ENCODE data around the gene ATP6V0C. TPM values are rescaled to one million over a fixed set of nuclear protein-coding genes. Genes with fewer than 3 reads are reported as not detected.
"Not testable (repeated sequence)": the region's sequence is repeated elsewhere in the genome, so short reads cannot be mapped to it uniquely, and the experiment has no call there.

Gene ATP6V0C
- total RNA-seq, 1 experiment from 2014 or later: 67.4 TPM

GRCh38 chr16:2541409-2541808 lies 27.7 kb downstream of the ATP6V0C start:
- H3K9ac ChIP-seq (ENCODE audit: low read length); H3K27ac ChIP-seq (ENCODE audit: low read length); H3K4me1 ChIP-seq (ENCODE audit: insufficient read depth, low read length); CTCF ChIA-PET; intact Hi-C loops (cut with micrococcal nuclease); H3K27me3 ChIP-seq (ENCODE audit: low read length); H2AFZ ChIP-seq (ENCODE audit: low read length); H4K20me1 ChIP-seq (ENCODE audit: low read length); POLR2A ChIA-PET (ENCODE audit: unreplicated experiment); DNase-seq; H3K36me3 ChIP-seq (ENCODE audit: low read depth, low read length); H3K9me2 ChIP-seq (replicated peaks; ENCODE audit: low read length); H3K9me3 ChIP-seq (ENCODE audit: low read length); H3K4me3 ChIP-seq (ENCODE audit: low read length); BruUV-seq (replicated peaks); H3F3A ChIP-seq (ENCODE audit: low read length, unreplicated experiment); H3K4me2 ChIP-seq (ENCODE audit: low read length); ATAC-seq: not testable (repeated sequence)
- H3K79me2 ChIP-seq (ENCODE audit: low read length): peaks cover 57% of the 10 kb centered on the region

- H2AFZ ChIP-seq (ENCODE audit: low read length); H3K9ac ChIP-seq (ENCODE audit: low read length); ATAC-seq; H3K27me3 ChIP-seq (ENCODE audit: low read length); H3K36me3 ChIP-seq (ENCODE audit: low read depth, low read length); DNase-seq; BruUV-seq (replicated peaks); H3K9me3 ChIP-seq (ENCODE audit: low read length); POLR2A ChIA-PET (ENCODE audit: unreplicated experiment); intact Hi-C loops (cut with micrococcal nuclease); CTCF ChIA-PET; H3K4me3 ChIP-seq (ENCODE audit: low read length); H3K27ac ChIP-seq (ENCODE audit: low read length); H3F3A ChIP-seq (ENCODE audit: low read length, unreplicated experiment); H3K4me1 ChIP-seq (ENCODE audit: insufficient read depth, low read length); H3K9me2 ChIP-seq (replicated peaks; ENCODE audit: low read length); H4K20me1 ChIP-seq (ENCODE audit: low read length); H3K4me2 ChIP-seq (ENCODE audit: low read length): not testable (repeated sequence)
- H3K79me2 ChIP-seq (ENCODE audit: low read length): peaks cover 53% of the 10 kb centered on the region
These were observed 30.0 kb downstream of the ATP6V0C start for GRCh38 chr16:2543771-2544170.

- DNase-seq; intact Hi-C loops (cut with micrococcal nuclease); H3K4me2 ChIP-seq (ENCODE audit: low read length): not testable (repeated sequence)
These were observed 36.6 kb downstream of the ATP6V0C start for GRCh38 chr16:2550283-2550878.

GRCh38 chr16:2551420-2551889 lies 37.7 kb downstream of the ATP6V0C start:
- H3K27me3 ChIP-seq (ENCODE audit: low read length); H3K36me3 ChIP-seq (ENCODE audit: low read depth, low read length); H3K9me3 ChIP-seq (ENCODE audit: low read length); H3K4me3 ChIP-seq (ENCODE audit: low read length); H3K27ac ChIP-seq (ENCODE audit: low read length); POLR2A ChIA-PET (ENCODE audit: unreplicated experiment); H3K79me2 ChIP-seq (ENCODE audit: low read length); H3F3A ChIP-seq (ENCODE audit: low read length, unreplicated experiment); DNase-seq; H3K4me2 ChIP-seq (ENCODE audit: low read length); ATAC-seq; H3K9me2 ChIP-seq (replicated peaks; ENCODE audit: low read length); H3K4me1 ChIP-seq (ENCODE audit: insufficient read depth, low read length); H3K9ac ChIP-seq (ENCODE audit: low read length); H2AFZ ChIP-seq (ENCODE audit: low read length); intact Hi-C loops (cut with micrococcal nuclease); H4K20me1 ChIP-seq (ENCODE audit: low read length); BruUV-seq (replicated peaks): not testable (repeated sequence)
- CTCF ChIA-PET: interaction anchor here (0.7 kb wide), 1 partner anchor 124 kb away, joined by 3 read pairs; no protein-coding TSS in a partner anchor

More at GRCh38 chr16:2550283-2550878, 36.6 kb downstream of the ATP6V0C start:
- H3K9me2 ChIP-seq (replicated peaks; ENCODE audit: low read length); H3K27ac ChIP-seq (ENCODE audit: low read length); H3K9ac ChIP-seq (ENCODE audit: low read length); H3K4me1 ChIP-seq (ENCODE audit: insufficient read depth, low read length); H3K4me3 ChIP-seq (ENCODE audit: low read length); H3K36me3 ChIP-seq (ENCODE audit: low read depth, low read length); H3F3A ChIP-seq (ENCODE audit: low read length, unreplicated experiment); POLR2A ChIA-PET (ENCODE audit: unreplicated experiment); H3K9me3 ChIP-seq (ENCODE audit: low read length); H2AFZ ChIP-seq (ENCODE audit: low read length); H4K20me1 ChIP-seq (ENCODE audit: low read length); CTCF ChIA-PET; ATAC-seq; H3K27me3 ChIP-seq (ENCODE audit: low read length); BruUV-seq (replicated peaks): not testable (repeated sequence)
- peaks cover 11% of the 10 kb centered on the region for H3K79me2 ChIP-seq (ENCODE audit: low read length)

- H4K20me1 ChIP-seq (ENCODE audit: low read length); H3K4me3 ChIP-seq (ENCODE audit: low read length); ATAC-seq; H2AFZ ChIP-seq (ENCODE audit: low read length); H3K9me3 ChIP-seq (ENCODE audit: low read length); H3K79me2 ChIP-seq (ENCODE audit: low read length); H3K9ac ChIP-seq (ENCODE audit: low read length); CTCF ChIA-PET; H3K27me3 ChIP-seq (ENCODE audit: low read length); H3K4me1 ChIP-seq (ENCODE audit: insufficient read depth, low read length); H3K36me3 ChIP-seq (ENCODE audit: low read depth, low read length); H3K27ac ChIP-seq (ENCODE audit: low read length); DNase-seq; H3F3A ChIP-seq (ENCODE audit: low read length, unreplicated experiment); POLR2A ChIA-PET (ENCODE audit: unreplicated experiment); H3K4me2 ChIP-seq (ENCODE audit: low read length); H3K9me2 ChIP-seq (replicated peaks; ENCODE audit: low read length); intact Hi-C loops (cut with micrococcal nuclease): not testable (repeated sequence)
- BruUV-seq (replicated peaks): TSS peak; percentile 5
These were observed 41.1 kb downstream of the ATP6V0C start for GRCh38 chr16:2554709-2555425.

- DNase-seq; H3K4me3 ChIP-seq (ENCODE audit: low read length); ATAC-seq; H3F3A ChIP-seq (ENCODE audit: low read length, unreplicated experiment); H3K9me2 ChIP-seq (replicated peaks; ENCODE audit: low read length); intact Hi-C loops (cut with micrococcal nuclease); H3K79me2 ChIP-seq (ENCODE audit: low read length); POLR2A ChIA-PET (ENCODE audit: unreplicated experiment); H2AFZ ChIP-seq (ENCODE audit: low read length); H3K27ac ChIP-seq (ENCODE audit: low read length); H3K4me2 ChIP-seq (ENCODE audit: low read length); H3K9ac ChIP-seq (ENCODE audit: low read length); BruUV-seq (replicated peaks); H4K20me1 ChIP-seq (ENCODE audit: low read length); H3K4me1 ChIP-seq (ENCODE audit: insufficient read depth, low read length); H3K9me3 ChIP-seq (ENCODE audit: low read length); H3K27me3 ChIP-seq (ENCODE audit: low read length); CTCF ChIA-PET; H3K36me3 ChIP-seq (ENCODE audit: low read depth, low read length): not testable (repeated sequence)
These were observed 43.4 kb downstream of the ATP6V0C start for GRCh38 chr16:2557150-2557549.

All from PC-3 (cell line).